Middle frontal gyrus (tissue), 1 donor: ENCODE data around the gene SLC5A6.

ENCODE experiments used
- DNase-seq: peaks from one replicate; pipeline ENCODE4 v3.0.0-alpha.2; 2015; ENCODE audit warnings: low spot score; ENCODE audit errors: extremely low spot score

SLC5A6 gene

GRCh38 chr2:27237341-27237945 is 25.4 kb upstream of the SLC5A6 start:
- DNase-seq: no peak

- DNase-seq: no peak
Measured at GRCh38 chr2:27236626-27237025, 24.6 kb upstream of the SLC5A6 start.

GRCh38 chr2:27236136-27236535 is 24.1 kb upstream of the SLC5A6 start:
- no peak for DNase-seq

GRCh38 chr2:27233341-27233740 is 21.3 kb upstream of the SLC5A6 start:
- no peak for DNase-seq

- DNase-seq: no peak
Measured at GRCh38 chr2:27231921-27232320, 19.9 kb upstream of the SLC5A6 start.

- no peak for DNase-seq
Measured at GRCh38 chr2:27227501-27227900, 15.4 kb upstream of the SLC5A6 start.

GRCh38 chr2:27225526-27225925 is 13.5 kb upstream of the SLC5A6 start:
- no peak for DNase-seq

GRCh38 chr2:27223416-27223815 is 11.3 kb upstream of the SLC5A6 start:
- no peak for DNase-seq

- DNase-seq: no peak
Measured at GRCh38 chr2:27222407-27222806, 10.3 kb upstream of the SLC5A6 start.

- DNase-seq: no peak
Measured at GRCh38 chr2:27221166-27221565, 9.1 kb upstream of the SLC5A6 start.

GRCh38 chr2:27220091-27220490 is 8.0 kb upstream of the SLC5A6 start:
- no peak for DNase-seq

- no peak for DNase-seq
Measured at GRCh38 chr2:27219091-27219490, 7.0 kb upstream of the SLC5A6 start.

- DNase-seq: no peak
Measured at GRCh38 chr2:27218614-27219013, 6.5 kb upstream of the SLC5A6 start.

- peak; percentile 40 for DNase-seq
Measured at GRCh38 chr2:27217173-27218121, 5.4 kb upstream of the SLC5A6 start, which contains the start of gene CAD. CAD (plus strand) TSS chr2:27217369; CDS start chr2:27217552, 183 bp downstream.

GRCh38 chr2:27216416-27217137 is 4.5 kb upstream of the SLC5A6 start:
- no peak for DNase-seq

- DNase-seq: no peak
Measured at GRCh38 chr2:27214941-27215340, 2.9 kb upstream of the SLC5A6 start.

- DNase-seq: no peak
Measured at GRCh38 chr2:27212626-27213471, 781 bp upstream of the SLC5A6 start.

- no peak for DNase-seq
Measured at GRCh38 chr2:27211241-27211942, 676 bp downstream of the SLC5A6 start.

GRCh38 chr2:27209621-27210401 is 2.3 kb downstream of the SLC5A6 start:
- DNase-seq: no peak
